ENCODE data around the gene YIPF5. TPM values are rescaled to one million over a fixed set of nuclear protein-coding genes. Genes with fewer than 3 reads are reported as not detected.

Gene YIPF5
- total and polyA plus RNA-seq, 2 donors, result 15.2 to 23.6 TPM

DNA sequence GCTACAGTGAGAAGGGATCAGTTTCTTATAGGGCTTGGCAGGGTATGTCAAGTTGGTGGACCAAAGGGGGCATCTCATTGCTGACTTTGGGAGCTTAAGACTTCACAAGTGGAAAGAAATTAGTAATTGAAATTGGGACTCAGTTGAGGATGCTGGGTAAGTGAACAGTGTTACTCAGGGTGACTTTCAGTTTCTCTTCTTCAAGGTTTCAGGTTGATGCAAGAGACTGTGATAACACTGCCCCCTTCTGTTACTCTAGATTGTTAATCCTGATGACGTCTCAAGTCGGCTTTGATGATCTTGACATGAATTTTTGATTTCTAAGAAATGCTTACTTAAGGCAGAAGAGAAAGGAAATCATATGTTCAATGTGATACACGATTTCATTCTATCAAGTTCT, 21.5 kb upstream of the YIPF5 start:
- Histone ChIP-seq H3K4me1 (ENCODE audit: control insufficient read depth in 2 of 2, insufficient read depth in 2 of 2, low read length in 2 of 2) (peaks cover 8 to 15% of the 10 kb centered on the region in 2 donors), H3K27me3 (ENCODE audit: control insufficient read depth in 2 of 2, insufficient read depth in 1 of 2, low read length in 1 of 2) (no peaks in the 10 kb centered on the region), H3K9me3 (ENCODE audit: control insufficient read depth in 2 of 2, insufficient read depth in 1 of 2, low read length in 1 of 2) (no peaks in the 10 kb centered on the region), H3K27ac (ENCODE audit: low read depth in 1 of 2, low read length in 1 of 2) (peak overlapping the region in 1 of 2 donors; percentile 32), H3K4me3 (ENCODE audit: low read length in 2 of 2) (no peak overlapping the region), H3K36me3 (ENCODE audit: control insufficient read depth in 2 of 2, insufficient read depth in 2 of 2, low read length in 1 of 2) (no peaks in the 10 kb centered on the region)
- peak; percentile 46 to 93 (median 74) for DNase-seq (ENCODE audit: low read depth in 6 of 9, low spot score in 9 of 9)
- WGBS, result 1% methylated on average over 3 of the region's 3 CpGs

DNA sequence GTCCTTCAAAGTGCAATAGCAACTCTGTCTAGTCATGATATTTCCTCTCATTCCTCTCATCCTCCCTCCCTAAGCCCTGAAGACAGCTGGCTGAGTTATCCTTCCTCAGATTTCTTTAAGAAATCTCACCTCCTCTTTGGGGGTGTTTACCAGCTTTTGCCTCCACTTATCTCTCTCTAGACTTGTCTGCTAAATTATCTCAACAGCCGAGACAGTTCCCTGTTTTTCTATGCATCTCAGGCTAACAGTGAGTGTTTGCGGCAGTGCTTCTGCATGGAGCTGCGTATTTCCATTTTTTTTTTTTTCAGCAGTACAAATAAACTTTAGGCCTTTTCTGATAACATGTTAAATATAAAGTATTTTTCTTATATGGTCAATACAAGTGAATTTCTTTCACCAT, 21.1 kb upstream of the YIPF5 start:
- H3K27ac ChIP-seq (ENCODE audit: low read depth in 1 of 2, low read length in 1 of 2), result peak overlapping the region in 1 of 2 donors; percentile 39
- peaks cover 8 to 15% of the 10 kb centered on the region in 2 donors for H3K4me1 ChIP-seq (ENCODE audit: control insufficient read depth in 2 of 2, insufficient read depth in 2 of 2, low read length in 2 of 2)

DNA sequence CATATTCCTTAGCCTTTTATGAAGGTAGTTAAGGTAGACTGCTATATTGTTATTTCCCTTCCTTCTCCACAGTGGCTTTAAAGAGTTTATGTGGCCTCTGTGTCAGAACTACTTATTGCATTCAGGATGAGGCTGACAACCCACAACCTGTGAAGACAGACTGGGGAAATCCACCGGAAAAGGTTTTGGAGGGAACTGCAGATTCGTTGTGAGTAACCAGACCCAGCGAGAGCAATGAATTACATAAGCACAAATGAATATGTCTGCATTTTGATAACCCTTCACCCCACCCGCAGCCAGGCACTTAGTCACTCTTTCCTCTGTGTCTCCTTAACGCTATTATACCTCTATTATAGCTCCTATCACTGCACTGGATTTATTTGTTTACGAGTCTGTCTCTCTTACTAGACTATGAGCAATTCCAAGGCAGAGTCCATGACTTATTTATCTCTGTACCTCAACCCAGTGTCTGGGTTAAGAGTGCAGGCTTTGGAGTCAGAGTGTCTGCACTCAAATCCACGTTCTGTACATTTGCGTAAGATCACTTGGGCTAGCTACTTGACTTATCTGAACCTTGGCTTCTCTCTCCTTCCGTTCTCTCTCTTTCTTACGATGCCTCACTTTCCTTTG, 19.5 kb upstream of the YIPF5 start:
- Histone ChIP-seq H3K36me3 (ENCODE audit: control insufficient read depth in 2 of 2, insufficient read depth in 2 of 2, low read length in 1 of 2) (no peaks in the 10 kb centered on the region), H3K4me3 (ENCODE audit: low read length in 2 of 2) (no peak overlapping the region), H3K4me1 (ENCODE audit: control insufficient read depth in 2 of 2, insufficient read depth in 2 of 2, low read length in 2 of 2) (peaks cover 8 to 15% of the 10 kb centered on the region in 2 donors), H3K27me3 (ENCODE audit: control insufficient read depth in 2 of 2, insufficient read depth in 1 of 2, low read length in 1 of 2) (no peaks in the 10 kb centered on the region), H3K9me3 (ENCODE audit: control insufficient read depth in 2 of 2, insufficient read depth in 1 of 2, low read length in 1 of 2) (no peaks in the 10 kb centered on the region), H3K27ac (ENCODE audit: low read depth in 1 of 2, low read length in 1 of 2) (peak overlapping the region in 1 of 2 donors; percentile 53)
- peak in 4 of 9 donors; percentile 33 to 82 (median 43) for DNase-seq (ENCODE audit: low read depth in 6 of 9, low spot score in 9 of 9)
- WGBS, result 72% methylated on average over 10 of the region's 10 CpGs

More for the DNA sequence above, 21.1 kb upstream of the YIPF5 start:
- Histone ChIP-seq H3K27me3 (ENCODE audit: control insufficient read depth in 2 of 2, insufficient read depth in 1 of 2, low read length in 1 of 2) (no peaks in the 10 kb centered on the region), H3K36me3 (ENCODE audit: control insufficient read depth in 2 of 2, insufficient read depth in 2 of 2, low read length in 1 of 2) (no peaks in the 10 kb centered on the region), H3K9me3 (ENCODE audit: control insufficient read depth in 2 of 2, insufficient read depth in 1 of 2, low read length in 1 of 2) (no peaks in the 10 kb centered on the region), H3K4me3 (ENCODE audit: low read length in 2 of 2) (no peak overlapping the region)
- 87% methylated on average over 3 of the region's 3 CpGs for WGBS
- DNase-seq (ENCODE audit: low read depth in 6 of 9, low spot score in 9 of 9), result peak in 1 of 9 donors; percentile 30

DNA sequence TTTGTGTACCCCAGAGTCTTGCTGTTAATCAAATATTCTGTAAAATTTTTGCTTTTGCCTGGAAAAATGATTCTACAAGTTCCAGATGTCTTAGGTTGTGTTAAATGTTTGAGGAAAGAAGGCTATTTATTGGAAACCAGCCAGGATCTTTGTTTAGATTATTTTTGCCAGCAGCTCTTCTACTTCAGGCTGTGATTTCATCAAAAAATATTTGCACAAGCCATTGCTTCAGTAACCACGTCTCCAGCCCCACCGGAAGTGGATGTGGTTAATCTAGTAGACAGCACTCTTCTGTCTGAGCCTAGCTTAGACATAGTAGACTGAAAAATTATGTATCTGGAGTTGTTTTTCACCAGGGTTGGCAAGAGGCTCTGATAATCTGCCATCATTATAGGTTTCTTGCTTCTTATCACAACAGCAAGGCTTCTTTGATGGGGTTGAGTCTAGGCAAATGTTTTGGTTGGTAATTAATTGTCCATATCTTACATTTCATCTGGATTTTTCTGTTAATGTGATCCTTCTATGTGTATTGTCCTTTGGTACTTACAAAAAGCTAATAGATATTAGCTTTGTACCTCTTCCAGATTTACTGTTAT, 17.3 kb upstream of the YIPF5 start:
- WGBS, result 0% methylated on average over 2 of the region's 2 CpGs
- no peak overlapping the region for H3K4me3 ChIP-seq (ENCODE audit: low read length in 2 of 2)
- peak in 7 of 9 donors; percentile 48 to 87 (median 67) for DNase-seq (ENCODE audit: low read depth in 6 of 9, low spot score in 9 of 9)
- H3K36me3 ChIP-seq (ENCODE audit: control insufficient read depth in 2 of 2, insufficient read depth in 2 of 2, low read length in 1 of 2), result no peaks in the 10 kb centered on the region
- no peaks in the 10 kb centered on the region for H3K9me3 ChIP-seq (ENCODE audit: control insufficient read depth in 2 of 2, insufficient read depth in 1 of 2, low read length in 1 of 2)
- no peaks in the 10 kb centered on the region for H3K27me3 ChIP-seq (ENCODE audit: control insufficient read depth in 2 of 2, insufficient read depth in 1 of 2, low read length in 1 of 2)
- H3K27ac ChIP-seq (ENCODE audit: low read depth in 1 of 2, low read length in 1 of 2), result peak overlapping the region; percentile 6 to 66
- H3K4me1 ChIP-seq (ENCODE audit: control insufficient read depth in 2 of 2, insufficient read depth in 2 of 2, low read length in 2 of 2), result peaks cover 8 to 15% of the 10 kb centered on the region in 2 donors

DNA sequence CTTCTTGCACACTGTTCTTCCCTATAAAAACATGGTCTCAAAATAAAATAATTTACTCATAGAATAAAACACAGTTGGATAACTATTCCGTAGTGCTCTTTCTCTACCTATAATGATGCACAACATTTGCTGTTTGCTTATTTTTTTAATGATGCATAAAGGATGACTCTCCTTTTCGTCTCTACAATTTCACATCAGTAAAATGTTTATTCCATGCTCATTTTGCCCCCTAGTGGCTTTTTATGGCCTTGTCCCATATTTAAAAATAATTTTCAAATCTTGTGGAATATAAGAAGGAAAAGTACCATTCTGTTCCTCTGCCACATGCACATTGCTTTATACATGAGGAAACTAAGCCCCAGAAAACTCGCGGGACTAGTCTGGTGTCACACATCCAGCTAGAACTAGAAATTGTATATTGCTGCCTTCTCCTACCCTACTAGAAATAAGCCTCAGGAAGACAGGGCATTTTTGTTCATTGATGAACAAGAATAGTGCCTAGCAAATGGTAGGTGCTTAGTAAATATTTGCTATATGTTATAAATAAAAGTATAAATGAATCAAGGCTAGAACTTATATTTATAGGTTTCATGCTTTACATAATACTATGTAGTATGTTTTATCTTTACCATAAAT, 12.9 kb upstream of the YIPF5 start:
- no peak overlapping the region for H3K27ac ChIP-seq (ENCODE audit: low read depth in 1 of 2, low read length in 1 of 2)
- peak in 2 of 9 donors; percentile 16 to 50 for DNase-seq (ENCODE audit: low read depth in 6 of 9, low spot score in 9 of 9)
- no peaks in the 10 kb centered on the region for H3K9me3 ChIP-seq (ENCODE audit: control insufficient read depth in 2 of 2, insufficient read depth in 1 of 2, low read length in 1 of 2)
- WGBS, result 36% methylated on average over 4 of the region's 4 CpGs
- peaks cover 4 to 5% of the 10 kb centered on the region in 2 donors for H3K4me1 ChIP-seq (ENCODE audit: control insufficient read depth in 2 of 2, insufficient read depth in 2 of 2, low read length in 2 of 2)
- H3K36me3 ChIP-seq (ENCODE audit: control insufficient read depth in 2 of 2, insufficient read depth in 2 of 2, low read length in 1 of 2), result no peaks in the 10 kb centered on the region
- no peak overlapping the region for H3K4me3 ChIP-seq (ENCODE audit: low read length in 2 of 2)
- no peaks in the 10 kb centered on the region for H3K27me3 ChIP-seq (ENCODE audit: control insufficient read depth in 2 of 2, insufficient read depth in 1 of 2, low read length in 1 of 2)

DNA sequence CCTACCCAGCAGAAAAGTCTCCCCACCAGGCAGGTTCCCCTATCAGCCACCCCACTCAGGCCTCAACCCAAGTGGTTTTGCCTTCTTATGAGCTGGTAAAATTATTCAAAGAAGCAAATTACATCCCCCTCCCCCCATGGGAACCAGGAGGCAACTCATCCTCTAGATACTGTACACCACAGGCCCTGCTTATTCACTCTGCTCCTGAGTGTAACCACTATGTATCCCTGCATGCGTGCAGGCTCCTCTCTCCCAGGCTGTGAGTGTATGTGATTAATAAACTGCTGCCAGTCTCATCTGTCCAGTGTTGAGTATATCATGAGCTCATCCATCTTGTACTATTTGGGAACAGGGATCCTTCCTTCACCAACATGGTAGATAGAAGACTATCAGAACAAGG, 8.8 kb upstream of the YIPF5 start:
- 98% methylated on average over 1 of the region's 1 CpG for WGBS
- Histone ChIP-seq H3K36me3 (ENCODE audit: control insufficient read depth in 2 of 2, insufficient read depth in 2 of 2, low read length in 1 of 2) (no peaks in the 10 kb centered on the region), H3K4me3 (ENCODE audit: low read length in 2 of 2) (no peak overlapping the region), H3K27ac (ENCODE audit: low read depth in 1 of 2, low read length in 1 of 2) (no peak overlapping the region), H3K27me3 (ENCODE audit: control insufficient read depth in 2 of 2, insufficient read depth in 1 of 2, low read length in 1 of 2) (no peaks in the 10 kb centered on the region), H3K9me3 (ENCODE audit: control insufficient read depth in 2 of 2, insufficient read depth in 1 of 2, low read length in 1 of 2) (no peaks in the 10 kb centered on the region), H3K4me1 (ENCODE audit: control insufficient read depth in 2 of 2, insufficient read depth in 2 of 2, low read length in 2 of 2) (no peaks in the 10 kb centered on the region)
- no peak for DNase-seq (ENCODE audit: low read depth in 6 of 9, low spot score in 9 of 9)

DNA sequence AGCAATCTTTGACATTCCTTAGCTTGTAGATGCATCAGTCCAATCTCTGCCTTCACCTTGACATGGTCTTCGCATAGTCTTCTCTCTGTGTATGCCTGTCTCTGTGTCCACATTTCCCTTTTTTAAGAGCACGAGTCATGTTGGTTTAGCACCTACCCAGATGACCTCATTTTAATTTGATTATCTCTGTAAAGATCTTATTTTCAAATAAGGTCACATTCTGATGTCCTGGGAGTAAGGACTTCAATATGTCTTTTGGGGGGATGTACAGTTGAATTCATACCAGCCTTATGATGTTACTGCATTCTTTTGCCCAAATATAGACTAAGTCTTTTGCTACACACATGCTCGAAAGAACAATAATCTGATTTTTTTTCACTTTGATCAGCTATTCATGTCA, 7.1 kb upstream of the YIPF5 start:
- Histone ChIP-seq H3K36me3 (ENCODE audit: control insufficient read depth in 2 of 2, insufficient read depth in 2 of 2, low read length in 1 of 2) (no peaks in the 10 kb centered on the region), H3K4me1 (ENCODE audit: control insufficient read depth in 2 of 2, insufficient read depth in 2 of 2, low read length in 2 of 2) (no peaks in the 10 kb centered on the region), H3K9me3 (ENCODE audit: control insufficient read depth in 2 of 2, insufficient read depth in 1 of 2, low read length in 1 of 2) (no peaks in the 10 kb centered on the region), H3K4me3 (ENCODE audit: low read length in 2 of 2) (no peak overlapping the region), H3K27me3 (ENCODE audit: control insufficient read depth in 2 of 2, insufficient read depth in 1 of 2, low read length in 1 of 2) (no peaks in the 10 kb centered on the region), H3K27ac (ENCODE audit: low read depth in 1 of 2, low read length in 1 of 2) (no peak overlapping the region)
- no peak for DNase-seq (ENCODE audit: low read depth in 6 of 9, low spot score in 9 of 9)
- whole genome bisulfite sequencing, result 89% methylated on average over 3 of the region's 3 CpGs

DNA sequence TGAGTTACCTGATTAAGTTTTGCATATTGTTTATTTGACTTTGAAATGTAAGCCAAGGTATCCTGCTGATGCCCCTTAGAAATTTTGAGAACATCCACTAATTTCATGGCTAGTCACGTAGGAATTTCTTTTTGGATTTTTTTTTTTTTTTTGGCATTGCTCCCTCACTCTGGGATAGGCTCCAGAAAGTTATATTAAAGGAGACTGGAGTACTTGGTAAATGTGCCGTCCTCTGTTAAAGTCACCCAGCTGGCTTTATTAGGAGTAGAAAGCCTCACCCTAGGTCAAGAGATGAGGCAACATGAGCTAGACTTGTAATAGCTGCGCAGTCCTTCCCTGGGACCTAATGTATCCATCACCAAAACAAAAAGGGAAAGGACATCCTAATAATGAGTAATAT, 3.3 kb upstream of the YIPF5 start:
- Histone ChIP-seq H3K27ac (ENCODE audit: low read depth in 1 of 2, low read length in 1 of 2) (no peak overlapping the region), H3K4me1 (ENCODE audit: control insufficient read depth in 2 of 2, insufficient read depth in 2 of 2, low read length in 2 of 2) (peaks cover 2 to 5% of the 10 kb centered on the region in 2 donors), H3K9me3 (ENCODE audit: control insufficient read depth in 2 of 2, insufficient read depth in 1 of 2, low read length in 1 of 2) (no peaks in the 10 kb centered on the region), H3K36me3 (ENCODE audit: control insufficient read depth in 2 of 2, insufficient read depth in 2 of 2, low read length in 1 of 2) (peaks cover 0 to 2% of the 10 kb centered on the region in 2 donors), H3K4me3 (ENCODE audit: low read length in 2 of 2) (no peak overlapping the region), H3K27me3 (ENCODE audit: control insufficient read depth in 2 of 2, insufficient read depth in 1 of 2, low read length in 1 of 2) (no peaks in the 10 kb centered on the region)
- no peak for DNase-seq (ENCODE audit: low read depth in 6 of 9, low spot score in 9 of 9)
- 92% methylated on average over 3 of the region's 3 CpGs for WGBS

GRCh38 chr5:144169904-144170275, 569 bp downstream of the YIPF5 start:
- Histone ChIP-seq H3K27ac (ENCODE audit: low read depth in 1 of 2, low read length in 1 of 2) (peak overlapping the region; percentile 83 to 86), H3K27me3 (ENCODE audit: control insufficient read depth in 2 of 2, insufficient read depth in 1 of 2, low read length in 1 of 2) (no peaks in the 10 kb centered on the region), H3K4me1 (ENCODE audit: control insufficient read depth in 2 of 2, insufficient read depth in 2 of 2, low read length in 2 of 2) (peaks cover 2 to 5% of the 10 kb centered on the region in 2 donors), H3K9me3 (ENCODE audit: control insufficient read depth in 2 of 2, insufficient read depth in 1 of 2, low read length in 1 of 2) (no peaks in the 10 kb centered on the region), H3K4me3 (ENCODE audit: low read length in 2 of 2) (peak overlapping the region; percentile 73 to 84), H3K36me3 (ENCODE audit: control insufficient read depth in 2 of 2, insufficient read depth in 2 of 2, low read length in 1 of 2) (peaks cover 0 to 10% of the 10 kb centered on the region in 2 donors)
- DNase-seq (ENCODE audit: low read depth in 6 of 9, low spot score in 9 of 9), result no peak
- WGBS, result 8% methylated on average over 12 of the region's 12 CpGs
